Stimulated activated naive CD8-positive, alpha-beta T cell treated with anti-CD3 and anti-CD28 coated beads, Interleukin-15, amount 100 ng/mL, for 72 hours (primary cell): Measurements from ENCODE around the gene CPED1.
A peak's percentile ranks its signal among the peaks of the same experiment; 100 is the strongest.
"Not testable (repeated sequence)": the region's sequence is repeated elsewhere in the genome, so short reads cannot be mapped to it uniquely, and the experiment has no call there.

Source experiments
- ATAC-seq: fragments of 150-1000 bp; cut with Tn5 transposase; 2 replicates; pipeline ENCODE4 v1.10.0; 2021; ENCODE audit warnings: mild to moderate bottlenecking, moderate library complexity
- DNase-seq, 2 donors: peaks; one replicate each; pipeline ENCODE4 v3.0.0; 2021 to 2022
- H3K27ac Mint-ChIP-seq, 2 donors: one replicate each; pipeline ENCODE4 v1.8.0; 2022; ENCODE audit warnings: mild to moderate bottlenecking in 2 of 2, mixed read lengths in 2 of 2, moderate library complexity in 2 of 2
- H3K27me3 Mint-ChIP-seq: one replicate; pipeline ENCODE4 v1.8.0; 2022; ENCODE audit warnings: mixed read lengths
- H3K4me1 Mint-ChIP-seq: one replicate; pipeline ENCODE4 v1.8.0; 2022; ENCODE audit warnings: mild to moderate bottlenecking, mixed read lengths
- H3K4me3 Mint-ChIP-seq, 2 donors: one replicate each; pipeline ENCODE4 v1.8.0; 2022; ENCODE audit warnings: mild to moderate bottlenecking in 2 of 2, mixed read lengths in 2 of 2, moderate library complexity in 1 of 2
- H3K9me3 Mint-ChIP-seq, 2 donors: one replicate each; pipeline ENCODE4 v1.8.0; 2022; ENCODE audit warnings: mixed read lengths in 2 of 2

Gene CPED1

GRCh38 chr7:121046893-121047468 lies 58.5 kb downstream of the CPED1 start:
- ATAC-seq = no peak
- H3K9me3 Mint-ChIP-seq = no peaks in the 10 kb centered on the region

GRCh38 chr7:121048195-121048594 lies 59.7 kb downstream of the CPED1 start:
- Mint-ChIP-seq H3K4me3 (no peak overlapping the region), H3K27me3 (peaks cover 6% of the 10 kb centered on the region), H3K9me3 (no peaks in the 10 kb centered on the region), H3K27ac (no peak overlapping the region), H3K4me1 (no peaks in the 10 kb centered on the region)
- DNase-seq (no peak), ATAC-seq (no peak)

More at GRCh38 chr7:121046893-121047468, 58.5 kb downstream of the CPED1 start:
- no peak overlapping the region for H3K4me3 Mint-ChIP-seq
- no peak for DNase-seq
- peaks cover 6% of the 10 kb centered on the region for H3K27me3 Mint-ChIP-seq
- H3K27ac Mint-ChIP-seq = no peak overlapping the region
- no peaks in the 10 kb centered on the region for H3K4me1 Mint-ChIP-seq

GRCh38 chr7:121049028-121049791 lies 60.7 kb downstream of the CPED1 start:
- Mint-ChIP-seq H3K27me3 (peaks cover 6% of the 10 kb centered on the region), H3K4me3 (no peak overlapping the region)

GRCh38 chr7:121049897-121050296 lies 61.4 kb downstream of the CPED1 start:
- Mint-ChIP-seq H3K27ac (no peak overlapping the region), H3K27me3 (peaks cover 6% of the 10 kb centered on the region), H3K4me3 (no peak overlapping the region), H3K9me3 (no peaks in the 10 kb centered on the region), H3K4me1 (no peaks in the 10 kb centered on the region)
- no peak for DNase-seq
- no peak for ATAC-seq

More at GRCh38 chr7:121049028-121049791, 60.7 kb downstream of the CPED1 start:
- ATAC-seq (no peak), DNase-seq (no peak)
- Mint-ChIP-seq H3K27ac (no peak overlapping the region), H3K9me3 (no peaks in the 10 kb centered on the region), H3K4me1 (no peaks in the 10 kb centered on the region)

- DNase-seq = no peak
- peaks cover 1% of the 10 kb centered on the region for H3K27me3 Mint-ChIP-seq
- no peak for ATAC-seq
- no peak overlapping the region for H3K4me3 Mint-ChIP-seq
- H3K9me3 Mint-ChIP-seq = no peaks in the 10 kb centered on the region
- H3K4me1 Mint-ChIP-seq = no peaks in the 10 kb centered on the region
- H3K27ac Mint-ChIP-seq = no peak overlapping the region
Measured at GRCh38 chr7:121053219-121053618, 64.7 kb downstream of the CPED1 start.

GRCh38 chr7:121054925-121055324 lies 66.4 kb downstream of the CPED1 start:
- H3K4me1 Mint-ChIP-seq = no peaks in the 10 kb centered on the region
- ATAC-seq (no peak), DNase-seq (no peak)
- H3K9me3 Mint-ChIP-seq = no peaks in the 10 kb centered on the region
- H3K27me3 Mint-ChIP-seq = no peaks in the 10 kb centered on the region
- no peak overlapping the region for H3K4me3 Mint-ChIP-seq
- no peak overlapping the region for H3K27ac Mint-ChIP-seq

GRCh38 chr7:121057878-121058277 lies 69.4 kb downstream of the CPED1 start:
- H3K4me1 Mint-ChIP-seq = no peaks in the 10 kb centered on the region
- H3K4me3 Mint-ChIP-seq = no peak overlapping the region
- no peaks in the 10 kb centered on the region for H3K9me3 Mint-ChIP-seq
- no peak overlapping the region for H3K27ac Mint-ChIP-seq
- no peaks in the 10 kb centered on the region for H3K27me3 Mint-ChIP-seq
- DNase-seq (no peak), ATAC-seq (no peak)

GRCh38 chr7:121058975-121059374 lies 70.5 kb downstream of the CPED1 start:
- no peak overlapping the region for H3K27ac Mint-ChIP-seq
- no peak for DNase-seq
- H3K4me1 Mint-ChIP-seq = no peaks in the 10 kb centered on the region
- no peaks in the 10 kb centered on the region for H3K27me3 Mint-ChIP-seq
- H3K4me3 Mint-ChIP-seq = no peak overlapping the region
- ATAC-seq = no peak
- H3K9me3 Mint-ChIP-seq = no peaks in the 10 kb centered on the region

GRCh38 chr7:121059979-121060509 lies 71.5 kb downstream of the CPED1 start:
- not testable (repeated sequence) for H3K4me3 Mint-ChIP-seq, H3K9me3 Mint-ChIP-seq, DNase-seq, H3K4me1 Mint-ChIP-seq, ATAC-seq, H3K27me3 Mint-ChIP-seq, H3K27ac Mint-ChIP-seq

GRCh38 chr7:121061677-121062582 lies 73.4 kb downstream of the CPED1 start:
- no peaks in the 10 kb centered on the region for H3K4me1 Mint-ChIP-seq
- ATAC-seq = no peak
- no peak overlapping the region for H3K4me3 Mint-ChIP-seq
- H3K27me3 Mint-ChIP-seq = no peaks in the 10 kb centered on the region
- H3K27ac Mint-ChIP-seq = no peak overlapping the region
- no peaks in the 10 kb centered on the region for H3K9me3 Mint-ChIP-seq
- no peak for DNase-seq

GRCh38 chr7:121062671-121063279 lies 74.3 kb downstream of the CPED1 start:
- no peak for ATAC-seq
- H3K27me3 Mint-ChIP-seq = no peaks in the 10 kb centered on the region

GRCh38 chr7:121067717-121068116 lies 79.2 kb downstream of the CPED1 start:
- not testable (repeated sequence) for H3K4me3 Mint-ChIP-seq, H3K4me1 Mint-ChIP-seq, H3K27me3 Mint-ChIP-seq, H3K9me3 Mint-ChIP-seq, ATAC-seq, H3K27ac Mint-ChIP-seq, DNase-seq

More at GRCh38 chr7:121062671-121063279, 74.3 kb downstream of the CPED1 start:
- DNase-seq = no peak
- H3K4me1 Mint-ChIP-seq = no peaks in the 10 kb centered on the region
- H3K4me3 Mint-ChIP-seq = no peak overlapping the region
- no peak overlapping the region for H3K27ac Mint-ChIP-seq
- H3K9me3 Mint-ChIP-seq = no peaks in the 10 kb centered on the region

GRCh38 chr7:121069346-121070100 lies 81.0 kb downstream of the CPED1 start:
- Mint-ChIP-seq H3K27me3 (peaks cover 10% of the 10 kb centered on the region), H3K4me1 (no peaks in the 10 kb centered on the region), H3K27ac (no peak overlapping the region), H3K4me3 (no peak overlapping the region), H3K9me3 (no peaks in the 10 kb centered on the region)
- no peak for ATAC-seq
- DNase-seq = no peak

- no peak for DNase-seq
- Mint-ChIP-seq H3K9me3 (no peaks in the 10 kb centered on the region), H3K27me3 (peaks cover 15% of the 10 kb centered on the region), H3K27ac (no peak overlapping the region), H3K4me1 (no peaks in the 10 kb centered on the region), H3K4me3 (no peak overlapping the region)
- no peak for ATAC-seq
Measured at GRCh38 chr7:121071132-121071531, 82.6 kb downstream of the CPED1 start.

- Mint-ChIP-seq H3K4me1 (no peaks in the 10 kb centered on the region), H3K27ac (peak overlapping the region in 1 of 2 donors; percentile 30), H3K27me3 (peaks cover 17% of the 10 kb centered on the region), H3K4me3 (no peak overlapping the region), H3K9me3 (no peaks in the 10 kb centered on the region)
- ATAC-seq = no peak
- no peak for DNase-seq
Measured at GRCh38 chr7:121071662-121072061, 83.2 kb downstream of the CPED1 start.
